H1 (cell line): ENCODE measurements around the gene MEIS2. TPM values are rescaled to one million over a fixed set of nuclear protein-coding genes. Genes with fewer than 3 reads are reported as not detected.

Experiments
- SP4 ChIP-seq: IDR thresholded peaks from 2 replicates; pipeline ENCODE4 v1.6.1; 2012; ENCODE audit warnings: low read length, inconsistent platforms
- polyA plus RNA-seq, 7 experiments: library from polyadenylated mRNA; depleted of rRNA in 3 of 7; stranded (reverse) in 5 of 7; unstranded in 2 of 7; fragments of >200 nt in 5 of 7; fragments of 200-250 nt in 2 of 7; gene quantifications; 1 replicate in 5 of 7; 2 replicates in 1 of 7; 4 replicates in 1 of 7; pipeline versions ENCODE4 v1.2.1 to v1.2.3, GENCODE V29; 2011 to 2013; ENCODE audit warnings: missing spikeins in 2 of 7, mixed read lengths in 2 of 7
- total RNA-seq: library from RNA; stranded (reverse); fragmentation: NEBNext Ultra II Directional; extraction: Animal tissue kit (Norgen Biotek cat#: 25700); gene quantifications from 2 replicates; pipeline ENCODE4 v1.2.1, GENCODE V29; 2021

MEIS2 gene
- total and polyA plus RNA-seq, 2 of the 8 experiments (the other 6 are each of a cell fraction or from before 2014, with no cell fraction given), result 0.22 to 1.2 TPM

DNA sequence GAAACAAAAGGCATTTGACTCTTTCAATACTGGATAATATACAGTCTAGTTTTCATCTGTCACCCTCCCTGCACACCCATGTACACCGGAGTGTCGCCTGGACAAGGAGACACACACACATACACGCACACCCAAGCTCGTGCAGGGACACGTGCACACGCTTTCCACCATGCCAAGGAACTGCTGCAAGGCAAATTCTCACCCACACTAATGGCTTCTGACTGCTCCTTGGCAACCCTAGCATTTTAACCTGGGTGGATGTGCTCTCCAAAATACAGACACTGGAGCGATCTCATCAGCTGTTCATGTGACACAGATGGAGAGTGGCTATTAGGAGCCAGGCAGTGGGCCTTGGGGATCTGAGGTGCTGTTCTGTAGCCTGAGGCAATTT, 61.6 kb downstream of the MEIS2 start (continued):
- TF ChIP-seq SP4, result no peak
